Measurements from ENCODE around the gene MS4A10. TPM values are rescaled to one million over a fixed set of nuclear protein-coding genes. Genes with fewer than 3 reads are reported as not detected.

Gene MS4A10
- total RNA-seq = not detected in 2 replicates

- H3K4me3 ChIP-seq (ENCODE audit: low read depth, low read length) = no peak within 1 kb of the TSS
- H3K36me3 ChIP-seq (ENCODE audit: control insufficient read depth, insufficient read depth, low read length) = no peaks in the 10 kb centered on the region
- no peak for TF ChIP-seq CTCF (IDR thresholded peaks at IDR 0.05; ENCODE audit: insufficient read depth, low read length, poor library complexity, severe bottlenecking)
- H3K27me3 ChIP-seq (ENCODE audit: control insufficient read depth, insufficient read depth, low read length) = no peaks in the 10 kb centered on the region
- no peak for DNase-seq (ENCODE audit: low read depth)
These were observed at the start of gene MS4A10 for GRCh38 chr11:60785136-60785535. MS4A10 (plus strand) TSS chr11:60785333; CDS start chr11:60790336, 5,003 bp downstream.

- DNase-seq (ENCODE audit: low read depth) = no peak
- Histone ChIP-seq H3K27me3 (ENCODE audit: control insufficient read depth, insufficient read depth, low read length) (no peaks in the 10 kb centered on the region), H3K4me3 (ENCODE audit: low read depth, low read length) (no peak overlapping the region), H3K36me3 (ENCODE audit: control insufficient read depth, insufficient read depth, low read length) (no peaks in the 10 kb centered on the region)
- TF ChIP-seq CTCF (IDR thresholded peaks at IDR 0.05; ENCODE audit: insufficient read depth, low read length, poor library complexity, severe bottlenecking) = no peak
These were observed 46.0 kb upstream of the MS4A10 start for GRCh38 chr11:60739114-60739513.

GRCh38 chr11:60740573-60740972 is 44.6 kb upstream of the MS4A10 start:
- Histone ChIP-seq H3K36me3 (ENCODE audit: control insufficient read depth, insufficient read depth, low read length) (no peaks in the 10 kb centered on the region), H3K27me3 (ENCODE audit: control insufficient read depth, insufficient read depth, low read length) (no peaks in the 10 kb centered on the region), H3K4me3 (ENCODE audit: low read depth, low read length) (no peak overlapping the region)
- TF ChIP-seq CTCF (IDR thresholded peaks at IDR 0.05; ENCODE audit: insufficient read depth, low read length, poor library complexity, severe bottlenecking) = no peak
- no peak for DNase-seq (ENCODE audit: low read depth)

GRCh38 chr11:60741421-60741820 is 43.7 kb upstream of the MS4A10 start:
- Histone ChIP-seq H3K27me3 (ENCODE audit: control insufficient read depth, insufficient read depth, low read length) (no peaks in the 10 kb centered on the region), H3K36me3 (ENCODE audit: control insufficient read depth, insufficient read depth, low read length) (no peaks in the 10 kb centered on the region), H3K4me3 (ENCODE audit: low read depth, low read length) (no peak overlapping the region)
- TF ChIP-seq CTCF (IDR thresholded peaks at IDR 0.05; ENCODE audit: insufficient read depth, low read length, poor library complexity, severe bottlenecking) = no peak
- no peak for DNase-seq (ENCODE audit: low read depth)

GRCh38 chr11:60743058-60743457 is 42.1 kb upstream of the MS4A10 start:
- no peaks in the 10 kb centered on the region for H3K27me3 ChIP-seq (ENCODE audit: control insufficient read depth, insufficient read depth, low read length)

More at GRCh38 chr11:60743058-60743457, 42.1 kb upstream of the MS4A10 start:
- no peak for TF ChIP-seq CTCF (IDR thresholded peaks at IDR 0.05; ENCODE audit: insufficient read depth, low read length, poor library complexity, severe bottlenecking)
- H3K36me3 ChIP-seq (ENCODE audit: control insufficient read depth, insufficient read depth, low read length) = no peaks in the 10 kb centered on the region
- DNase-seq (ENCODE audit: low read depth) = no peak
- H3K4me3 ChIP-seq (ENCODE audit: low read depth, low read length) = no peak overlapping the region
